Stimulated activated CD8-positive, alpha-beta memory T cell treated with anti-CD3 and anti-CD28 coated beads, Interleukin-2, amount 100 ng/mL, for 48 hours (primary cell): ENCODE results near the gene LEPR.
"Not testable (repeated sequence)": the region's sequence is repeated elsewhere in the genome, so short reads cannot be mapped to it uniquely, and the experiment has no call there.

ENCODE experiments used
- DNase-seq, 2 donors: peaks; one replicate each; pipeline ENCODE4 v3.0.0-alpha.2; 2020; ENCODE audit warnings: low read depth in 2 of 2

Gene LEPR

GRCh38 chr1:65437616-65438015, 17.1 kb downstream of the LEPR start:
- DNase-seq = no peak

GRCh38 chr1:65440322-65440900, 19.9 kb downstream of the LEPR start:
- DNase-seq = no peak

- no peak for DNase-seq
Observed at GRCh38 chr1:65440915-65441314, 20.4 kb downstream of the LEPR start.

GRCh38 chr1:65441464-65441863, 21.0 kb downstream of the LEPR start:
- no peak for DNase-seq

GRCh38 chr1:65442442-65442841, 22.0 kb downstream of the LEPR start:
- no peak for DNase-seq

GRCh38 chr1:65443647-65444046, 23.2 kb downstream of the LEPR start:
- DNase-seq = no peak

GRCh38 chr1:65444128-65444640, 23.7 kb downstream of the LEPR start:
- DNase-seq = no peak

GRCh38 chr1:65445837-65446236, 25.4 kb downstream of the LEPR start:
- DNase-seq = no peak

GRCh38 chr1:65449214-65449823, 28.9 kb downstream of the LEPR start:
- no peak for DNase-seq

GRCh38 chr1:65455678-65456077, 35.2 kb downstream of the LEPR start:
- not testable (repeated sequence) for DNase-seq

GRCh38 chr1:65456481-65456880, 36.0 kb downstream of the LEPR start:
- no peak for DNase-seq

- DNase-seq = no peak
Observed at GRCh38 chr1:65457868-65458267, 37.4 kb downstream of the LEPR start.

- no peak for DNase-seq
Observed at GRCh38 chr1:65458730-65459396, 38.4 kb downstream of the LEPR start.

- DNase-seq = no peak
Observed at GRCh38 chr1:65459397-65459768, 38.9 kb downstream of the LEPR start.

- not testable (repeated sequence) for DNase-seq
Observed at GRCh38 chr1:65465837-65466236, 45.4 kb downstream of the LEPR start.

GRCh38 chr1:65467536-65467935, 47.1 kb downstream of the LEPR start:
- no peak for DNase-seq

- DNase-seq = no peak
Observed at GRCh38 chr1:65469126-65469888, 48.8 kb downstream of the LEPR start.

- no peak for DNase-seq
Observed at GRCh38 chr1:65469889-65470340, 49.4 kb downstream of the LEPR start.
